ENCODE measurements around the gene HTR4. TPM values are rescaled to one million over a fixed set of nuclear protein-coding genes. Genes with fewer than 3 reads are reported as not detected.

HTR4 gene
- total RNA-seq, 1 donor from 2014 or later = not detected

DNA sequence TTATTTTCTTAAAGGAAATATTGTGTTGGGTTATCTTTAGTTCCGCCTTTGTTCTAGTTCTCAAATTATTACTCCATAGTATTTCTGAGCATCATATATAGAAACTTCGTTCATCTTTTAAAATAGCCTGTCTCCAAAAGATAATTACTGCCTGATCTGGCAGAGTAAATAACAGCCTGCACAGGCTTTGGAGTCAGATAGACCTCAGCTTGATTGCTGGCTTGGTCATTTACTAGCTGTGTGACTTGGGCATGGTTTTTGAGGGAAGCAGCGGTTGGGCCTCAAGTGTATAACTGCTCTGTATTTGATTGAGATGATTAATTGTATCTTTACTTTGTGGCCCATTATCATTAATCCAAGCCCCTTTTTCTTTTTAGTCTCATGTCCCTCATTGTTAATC, 220.5 kb downstream of the HTR4 start:
- no peaks in the 10 kb centered on the region for H3K27me3 Mint-ChIP-seq
- H3K9me3 Mint-ChIP-seq (ENCODE audit: low read depth) = no peaks in the 10 kb centered on the region
- no peak overlapping the region for H3K27ac Mint-ChIP-seq
- H3K36me3 Mint-ChIP-seq (ENCODE audit: insufficient read depth) = peaks cover 20% of the 10 kb centered on the region
- TF ChIP-seq, protein P1, sequence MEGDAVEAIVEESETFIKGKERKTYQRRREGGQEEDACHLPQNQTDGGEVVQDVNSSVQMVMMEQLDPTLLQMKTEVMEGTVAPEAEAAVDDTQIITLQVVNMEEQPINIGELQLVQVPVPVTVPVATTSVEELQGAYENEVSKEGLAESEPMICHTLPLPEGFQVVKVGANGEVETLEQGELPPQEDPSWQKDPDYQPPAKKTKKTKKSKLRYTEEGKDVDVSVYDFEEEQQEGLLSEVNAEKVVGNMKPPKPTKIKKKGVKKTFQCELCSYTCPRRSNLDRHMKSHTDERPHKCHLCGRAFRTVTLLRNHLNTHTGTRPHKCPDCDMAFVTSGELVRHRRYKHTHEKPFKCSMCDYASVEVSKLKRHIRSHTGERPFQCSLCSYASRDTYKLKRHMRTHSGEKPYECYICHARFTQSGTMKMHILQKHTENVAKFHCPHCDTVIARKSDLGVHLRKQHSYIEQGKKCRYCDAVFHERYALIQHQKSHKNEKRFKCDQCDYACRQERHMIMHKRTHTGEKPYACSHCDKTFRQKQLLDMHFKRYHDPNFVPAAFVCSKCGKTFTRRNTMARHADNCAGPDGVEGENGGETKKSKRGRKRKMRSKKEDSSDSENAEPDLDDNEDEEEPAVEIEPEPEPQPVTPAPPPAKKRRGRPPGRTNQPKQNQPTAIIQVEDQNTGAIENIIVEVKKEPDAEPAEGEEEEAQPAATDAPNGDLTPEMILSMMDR (IDR thresholded peaks at IDR 0.05; ENCODE audit: unreplicated experiment) = no peak
- no peaks in the 10 kb centered on the region for H3K4me1 Mint-ChIP-seq (ENCODE audit: low read depth)
- H3K4me3 Mint-ChIP-seq (ENCODE audit: low read depth) = no peak overlapping the region
- no peak for DNase-seq (ENCODE audit: low spot score, unreplicated experiment)

Other genes with a start within 250 kb of the HTR4 start
- gene ADRB2, start 172.1 kb upstream of the HTR4 start, total RNA-seq = 0.12 and 0.22 TPM in 2 replicates